DMS 273 treated with DMSO at 0.1 percent for 48 hours (cell line): ENCODE data around the gene TMOD4.
"Not testable (repeated sequence)": the region's sequence is repeated elsewhere in the genome, so short reads cannot be mapped to it uniquely, and the experiment has no call there.

Experiments used
- DNase-seq: peaks from one replicate; lab custom pipeline; 2025; lab: John Stamatoyannopoulos, UW

TMOD4 gene

DNA sequence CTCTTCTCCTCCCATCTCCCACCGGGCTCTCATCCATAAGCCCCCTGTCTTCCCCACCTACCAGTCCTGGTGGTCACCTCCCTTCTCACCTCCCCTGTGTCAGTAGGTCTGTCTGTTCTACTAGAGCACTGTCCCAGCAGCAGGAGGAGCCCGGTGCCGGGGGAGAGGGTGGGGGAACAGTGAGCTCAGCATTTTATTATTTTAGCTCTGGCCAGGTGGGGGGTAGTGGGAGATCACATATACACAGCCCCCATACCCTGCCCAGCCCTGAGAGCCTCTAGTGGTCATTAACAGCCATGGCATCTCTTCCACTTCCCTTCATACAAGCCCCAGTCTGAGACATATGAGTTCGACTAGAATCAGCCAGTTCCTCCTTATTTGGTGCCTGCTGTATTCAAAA is at the start of gene TMOD4:
TSS of gene TMOD4 (minus strand) at position 119 of the 400 bp plus-strand sequence. CDS start 1,106 bp downstream, outside the sequence.
- DNase-seq = peak; percentile 96

DNA sequence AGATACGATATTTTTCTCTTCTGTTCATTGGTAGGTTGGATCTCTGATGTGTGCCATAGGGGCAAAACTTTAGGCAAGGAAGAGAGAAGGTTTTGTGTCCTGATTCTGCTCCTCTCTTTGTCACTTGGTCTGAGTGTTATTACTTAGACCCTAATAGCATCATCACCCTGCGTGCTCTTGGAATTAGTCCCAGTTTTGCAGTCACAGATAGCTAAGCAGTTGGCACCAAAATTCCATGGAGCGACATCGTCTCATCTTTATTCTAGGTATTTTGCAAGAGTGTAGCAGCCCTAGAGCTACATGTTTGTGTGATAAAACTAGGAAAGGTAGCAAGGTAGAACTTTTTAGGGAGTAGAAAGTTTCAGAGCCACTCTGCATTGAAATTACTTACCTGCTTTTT is 46.3 kb upstream of the TMOD4 start:
- DNase-seq = no peak

- no peak for DNase-seq
These were observed 45.8 kb upstream of the TMOD4 start for GRCh38 chr1:151221616-151222015.

DNA sequence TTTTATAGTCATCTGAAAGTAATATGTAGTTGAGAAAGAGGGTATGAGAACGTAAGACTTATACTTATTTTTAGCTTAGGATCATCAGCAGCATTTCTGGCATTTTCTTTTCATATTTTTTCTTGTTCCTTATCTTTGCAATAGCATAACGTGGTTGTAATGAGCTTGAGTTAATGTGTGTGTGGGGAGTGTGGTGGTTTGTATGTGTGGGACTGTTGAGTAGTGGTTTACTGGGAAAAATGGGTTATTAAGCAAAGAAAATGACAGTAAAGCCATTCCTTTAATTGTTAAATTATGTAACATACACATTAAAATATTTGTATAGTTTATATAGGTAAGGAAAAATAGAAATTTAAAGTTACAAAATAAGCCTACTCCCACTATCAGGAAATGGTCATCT is 37.8 kb upstream of the TMOD4 start:
- no peak for DNase-seq

DNA sequence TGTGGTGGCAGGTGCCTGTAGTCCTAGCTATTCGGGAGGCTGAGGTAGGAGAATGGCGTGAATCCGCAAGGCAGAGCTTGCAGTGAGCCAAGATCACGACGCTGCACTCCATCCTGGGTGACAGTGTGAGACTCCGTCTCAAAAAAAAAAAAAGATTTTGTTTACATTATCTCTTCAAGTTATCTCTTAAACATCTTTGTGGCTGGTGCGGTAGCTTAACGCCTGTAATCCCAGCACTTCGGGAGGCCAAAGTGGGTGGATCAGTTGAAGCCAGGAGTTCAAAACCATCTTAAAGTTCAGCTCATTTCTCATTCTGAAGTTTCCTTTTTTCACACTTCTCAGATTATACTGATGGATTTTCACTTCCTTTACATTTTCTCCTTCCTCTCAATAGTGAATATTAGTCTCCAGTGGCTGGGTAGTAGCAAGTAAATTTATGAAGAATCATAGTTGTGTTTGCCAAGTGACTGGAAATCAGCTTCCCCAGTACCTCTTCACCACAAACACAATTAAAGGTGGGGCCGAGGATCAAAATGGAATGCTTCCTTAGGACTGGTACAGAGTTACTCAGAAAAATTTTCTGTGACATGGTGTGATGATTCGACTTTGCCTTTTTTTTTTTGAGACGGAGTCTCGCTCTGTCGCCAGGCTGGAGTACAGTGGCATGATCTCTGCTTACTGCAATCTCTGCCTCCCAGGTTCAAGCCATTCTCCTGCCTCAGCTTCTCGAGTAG is 36.4 kb upstream of the TMOD4 start:
- DNase-seq = no peak

GRCh38 chr1:151210830-151211229 is 35.0 kb upstream of the TMOD4 start:
- no peak for DNase-seq

DNA sequence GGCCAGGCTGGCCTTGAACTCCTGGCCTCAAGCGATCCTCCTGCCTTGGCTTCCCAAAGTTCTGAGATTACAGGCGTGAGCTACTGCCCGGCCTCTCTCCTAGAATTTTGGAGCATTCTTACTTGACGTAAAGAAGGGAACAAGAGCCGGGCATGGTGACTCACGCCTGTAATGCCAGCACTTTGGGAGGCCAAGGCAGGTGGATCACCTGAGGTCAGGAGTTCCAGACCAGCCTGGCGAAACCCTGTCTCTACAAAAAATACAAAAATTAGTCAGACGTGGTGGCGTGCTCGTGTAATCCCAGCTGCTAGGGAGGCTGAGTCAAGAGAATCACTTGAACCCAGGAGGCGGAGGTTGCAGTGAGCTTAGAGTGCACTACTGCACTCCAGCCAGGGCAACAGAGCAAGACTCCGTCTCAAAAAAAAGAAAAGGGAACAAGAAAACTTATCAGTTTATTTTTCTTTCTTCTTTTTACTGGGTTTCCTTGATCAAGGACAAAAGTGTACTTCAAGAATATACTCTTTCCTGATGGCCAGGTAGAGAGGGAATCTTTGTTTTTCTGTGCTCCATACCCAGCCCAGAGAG is 29.7 kb upstream of the TMOD4 start:
- DNase-seq = not testable (repeated sequence)

GRCh38 chr1:151199873-151200581 is 24.2 kb upstream of the TMOD4 start:
- peak; percentile 96 for DNase-seq

- peak; percentile 100 for DNase-seq
These were observed 22.7 kb upstream of the TMOD4 start, which contains the start of gene PIP5K1A for GRCh38 chr1:151198254-151199127. Gene PIP5K1A, plus strand, starts transcription at chr1:151198552. Its CDS starts 445 bp downstream, at chr1:151198997.

DNA sequence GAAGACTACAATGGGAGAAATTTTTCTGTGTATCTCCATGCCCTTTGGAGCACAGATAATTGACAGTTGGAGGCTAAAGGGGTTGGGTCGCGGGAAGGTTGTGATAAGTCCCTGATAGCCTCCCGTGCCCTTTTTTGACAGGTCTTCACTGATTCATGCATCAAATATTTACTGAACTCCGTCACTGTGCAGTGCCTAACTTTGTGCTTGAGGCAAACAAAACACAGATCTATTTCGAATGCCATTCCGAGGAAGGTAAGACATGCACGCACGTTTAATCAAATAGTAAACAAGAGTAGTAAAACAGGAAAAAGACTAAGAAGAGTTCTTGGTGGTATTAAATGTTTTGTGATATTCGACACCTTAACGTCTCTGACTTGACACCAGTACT is 22.1 kb upstream of the TMOD4 start:
- DNase-seq = no peak

DNA sequence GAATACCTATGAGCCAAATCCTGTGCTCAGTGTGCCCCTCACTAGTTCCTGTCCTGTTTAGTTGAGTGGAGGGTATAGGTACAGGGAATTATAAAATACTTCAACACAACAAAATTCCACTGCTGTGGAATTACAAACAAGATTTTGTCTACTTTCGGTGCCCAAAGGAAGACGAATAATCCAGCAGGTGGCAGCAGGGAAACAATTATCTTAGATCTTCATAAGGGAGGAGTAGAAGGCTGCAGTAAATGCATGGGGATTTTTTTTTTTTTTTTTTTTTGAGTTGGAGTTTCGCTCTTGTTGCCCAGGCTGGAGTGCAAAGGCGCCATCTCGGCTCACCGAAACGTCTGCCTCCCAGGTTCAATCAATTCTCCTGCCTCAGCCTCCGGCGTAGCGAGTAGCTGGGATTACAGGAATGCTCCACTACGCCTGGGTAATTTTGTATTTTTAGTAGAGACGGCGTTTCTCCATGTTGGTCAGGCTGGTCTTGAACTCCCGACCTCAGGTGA is 20.6 kb upstream of the TMOD4 start:
- peak; percentile 100 for DNase-seq

- DNase-seq = not testable (repeated sequence)
These were observed 19.3 kb upstream of the TMOD4 start for GRCh38 chr1:151194894-151195594.

DNA sequence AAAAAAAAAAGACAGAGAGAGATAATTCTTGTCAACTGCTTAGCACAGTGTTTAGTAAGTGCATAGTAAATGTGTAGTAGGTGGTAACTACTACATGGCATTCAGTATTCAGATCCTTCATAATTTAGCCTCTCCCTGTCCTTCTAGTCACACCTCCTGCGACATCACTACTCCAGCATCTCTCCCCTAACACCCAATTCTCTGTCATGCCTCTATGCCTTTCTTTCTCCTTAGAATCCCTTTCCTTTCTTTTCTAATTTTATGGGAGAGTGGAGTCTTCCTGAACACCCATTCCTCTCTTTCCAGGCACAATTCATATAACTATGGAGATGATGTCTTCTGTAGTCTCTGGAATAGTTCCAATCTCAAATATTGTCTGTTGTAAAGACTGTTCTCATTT is 18.1 kb upstream of the TMOD4 start:
- no peak for DNase-seq

DNA sequence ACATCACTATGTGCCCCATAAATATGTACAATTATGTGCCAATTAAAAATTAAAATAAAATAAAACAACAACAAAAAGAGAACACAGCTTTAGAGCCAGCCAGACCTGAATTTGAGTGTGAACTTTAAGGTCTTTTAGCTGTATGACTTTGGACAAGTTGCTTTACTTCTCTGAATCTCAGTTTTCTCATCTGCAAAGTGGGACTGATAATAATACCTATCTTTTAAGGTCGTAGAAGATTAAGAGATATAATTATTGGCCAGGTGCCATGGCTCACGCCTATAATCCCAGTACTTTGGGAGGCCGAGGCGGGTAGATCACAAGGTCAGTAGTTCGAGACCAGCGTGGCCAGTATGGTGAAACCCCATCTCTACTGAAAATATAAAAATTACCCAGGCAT is 17.5 kb upstream of the TMOD4 start:
- DNase-seq = no peak

DNA sequence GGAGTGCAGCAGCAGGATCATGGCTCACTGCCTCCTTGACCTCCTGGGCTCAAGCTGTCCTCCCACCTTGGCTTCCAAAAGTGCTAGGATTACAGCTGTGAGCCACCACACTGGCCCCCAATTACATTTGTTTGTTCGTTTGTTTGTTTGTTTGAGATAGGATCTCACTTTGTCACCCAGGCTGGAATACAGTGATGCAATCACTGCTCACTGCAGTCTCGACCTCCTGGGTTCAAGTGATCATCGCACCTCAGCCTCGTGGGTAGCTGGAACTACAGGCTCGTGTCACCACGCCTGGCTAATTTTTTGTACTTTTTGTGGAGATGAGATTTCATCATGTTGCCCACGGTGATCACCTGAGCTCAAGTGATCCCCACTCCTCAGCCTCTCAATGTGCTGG is 16.3 kb upstream of the TMOD4 start:
- no peak for DNase-seq

- peak; percentile 100 for DNase-seq
These were observed 14.1 kb upstream of the TMOD4 start, which contains the start of gene VPS72 for GRCh38 chr1:151189637-151190445. Gene VPS72, minus strand, starts transcription at chr1:151190197. Its CDS starts 76 bp downstream, at chr1:151190121.

GRCh38 chr1:151188667-151189066 is 12.9 kb upstream of the TMOD4 start:
- not testable (repeated sequence) for DNase-seq

DNA sequence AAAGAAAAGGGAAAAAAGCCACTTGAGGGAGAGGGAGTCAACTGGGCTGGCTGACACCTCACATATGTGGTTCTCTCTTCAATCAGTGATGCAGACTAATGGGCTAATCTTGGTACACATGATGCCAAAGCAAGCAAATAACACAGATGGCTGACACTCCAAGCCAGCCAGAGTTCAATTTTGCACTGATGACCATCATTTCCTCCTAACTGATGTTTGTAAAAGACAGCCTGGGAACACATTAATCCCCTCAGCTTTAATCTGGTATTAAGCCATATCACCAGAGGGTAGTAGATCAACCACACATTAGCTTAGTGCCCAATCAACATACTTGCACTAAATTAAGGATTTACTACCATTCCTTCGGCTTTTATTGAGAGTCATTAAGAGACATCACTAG is 11.4 kb upstream of the TMOD4 start:
- no peak for DNase-seq

- no peak for DNase-seq
These were observed 8.4 kb upstream of the TMOD4 start for GRCh38 chr1:151184211-151184610.

- DNase-seq = no peak
These were observed 799 bp upstream of the TMOD4 start for GRCh38 chr1:151176514-151177045.
